ENCODE measurements around the gene BTG3. TPM values are rescaled to one million over a fixed set of nuclear protein-coding genes. Genes with fewer than 3 reads are reported as not detected.

The BTG3 gene
- total RNA-seq, 1 donor from 2014 or later, result 19.4 TPM

- no peaks in the 10 kb centered on the region for H3K36me3 ChIP-seq
- no peak for DNase-seq (ENCODE audit: low spot score in 2 of 2)
- no peaks in the 10 kb centered on the region for H3K27me3 ChIP-seq
- no peak overlapping the region for H3K27ac ChIP-seq
- intact Hi-C loops (cut with DNase I), result no loop called here
- H3K9me3 ChIP-seq, result no peaks in the 10 kb centered on the region
- H3K4me1 ChIP-seq, result no peaks in the 10 kb centered on the region
- H3K4me3 ChIP-seq, result no peak overlapping the region
- no peak for TF ChIP-seq CTCF (IDR thresholded peaks at IDR 0.05)
These were observed 37.6 kb upstream of the BTG3 start for GRCh38 chr21:17650292-17650691.

GRCh38 chr21:17646790-17647189 is 34.1 kb upstream of the BTG3 start:
- intact Hi-C loops (cut with DNase I), result no loop called here
- TF ChIP-seq CTCF (IDR thresholded peaks at IDR 0.05), result no peak
- no peak for DNase-seq (ENCODE audit: low spot score in 2 of 2)
- H3K9me3 ChIP-seq, result no peaks in the 10 kb centered on the region
- no peaks in the 10 kb centered on the region for H3K4me1 ChIP-seq
- H3K36me3 ChIP-seq, result no peaks in the 10 kb centered on the region
- H3K27ac ChIP-seq, result no peak overlapping the region
- no peaks in the 10 kb centered on the region for H3K27me3 ChIP-seq
- no peak overlapping the region for H3K4me3 ChIP-seq

- H3K36me3 ChIP-seq, result no peaks in the 10 kb centered on the region
- no peak overlapping the region for H3K27ac ChIP-seq
- H3K4me1 ChIP-seq, result no peaks in the 10 kb centered on the region
- no peaks in the 10 kb centered on the region for H3K9me3 ChIP-seq
- intact Hi-C loops (cut with DNase I), result no loop called here
- H3K27me3 ChIP-seq, result no peaks in the 10 kb centered on the region
- H3K4me3 ChIP-seq, result no peak overlapping the region
- no peak for TF ChIP-seq CTCF (IDR thresholded peaks at IDR 0.05)
- no peak for DNase-seq (ENCODE audit: low spot score in 2 of 2)
These were observed 31.5 kb upstream of the BTG3 start for GRCh38 chr21:17644186-17644585.

- intact Hi-C loops (cut with DNase I), result no loop called here
- H3K27ac ChIP-seq, result no peak overlapping the region
- H3K4me1 ChIP-seq, result no peaks in the 10 kb centered on the region
- H3K9me3 ChIP-seq, result no peaks in the 10 kb centered on the region
- no peak for DNase-seq (ENCODE audit: low spot score in 2 of 2)
- H3K27me3 ChIP-seq, result no peaks in the 10 kb centered on the region
- no peak overlapping the region for H3K4me3 ChIP-seq
- H3K36me3 ChIP-seq, result no peaks in the 10 kb centered on the region
- TF ChIP-seq CTCF (IDR thresholded peaks at IDR 0.05), result no peak
These were observed 28.1 kb upstream of the BTG3 start for GRCh38 chr21:17640821-17641220.

GRCh38 chr21:17636711-17637110 is 24.0 kb upstream of the BTG3 start:
- no peak for DNase-seq (ENCODE audit: low spot score in 2 of 2)
- intact Hi-C loops (cut with DNase I), result no loop called here
- H3K27me3 ChIP-seq, result no peaks in the 10 kb centered on the region
- no peaks in the 10 kb centered on the region for H3K9me3 ChIP-seq
- H3K27ac ChIP-seq, result no peak overlapping the region
- no peaks in the 10 kb centered on the region for H3K36me3 ChIP-seq
- H3K4me3 ChIP-seq, result no peak overlapping the region
- H3K4me1 ChIP-seq, result no peaks in the 10 kb centered on the region
- TF ChIP-seq CTCF (IDR thresholded peaks at IDR 0.05), result no peak

- no peaks in the 10 kb centered on the region for H3K36me3 ChIP-seq
- no peaks in the 10 kb centered on the region for H3K9me3 ChIP-seq
- H3K27ac ChIP-seq, result no peak overlapping the region
- intact Hi-C loops (cut with DNase I), result no loop called here
- no peaks in the 10 kb centered on the region for H3K27me3 ChIP-seq
- no peak for DNase-seq (ENCODE audit: low spot score in 2 of 2)
- no peak overlapping the region for H3K4me3 ChIP-seq
- no peaks in the 10 kb centered on the region for H3K4me1 ChIP-seq
- no peak for TF ChIP-seq CTCF (IDR thresholded peaks at IDR 0.05)
These were observed 18.5 kb upstream of the BTG3 start for GRCh38 chr21:17631195-17631594.

Measured in ascending aorta (tissue), 2 donors.